Naive thymus-derived CD8-positive, alpha-beta T cell (primary cell): ENCODE data around the gene PSMD1. TPM values are rescaled to one million over a fixed set of nuclear protein-coding genes. Genes with fewer than 3 reads are reported as not detected.
"Not testable (repeated sequence)": the region's sequence is repeated elsewhere in the genome, so short reads cannot be mapped to it uniquely, and the experiment has no call there.

Source experiments
- ATAC-seq, 2 donors: fragments of 150-1000 bp; cut with Tn5 transposase in 1 of 2; sonication (Bioruptor Pico), chemical (Tn5 transposase) in 1 of 2; 1 replicate in 1 of 2; 2 replicates in 1 of 2; pipeline ENCODE4 v1.10.0; 2021; ENCODE audit warnings: mild to moderate bottlenecking in 2 of 2, moderate library complexity in 2 of 2
- POLR2A ChIA-PET: fragments of 350-600 bp; sonication (Branson Sonifier 250); formaldehyde crosslinking; loops from one replicate; lab custom pipeline; 2021; ENCODE audit warnings: antibody characterized with exemption; lab: Charles Lee
- DNase-seq, 10 donors: peaks; one replicate each; pipeline versions ENCODE4 v3.0.0 to v3.0.0-alpha.2; 2020 to 2022
- H3K27ac Mint-ChIP-seq, 10 donors: one replicate each; pipeline ENCODE4 v1.8.0; 2020 to 2022; ENCODE audit warnings: mild to moderate bottlenecking in 10 of 10, mixed read lengths in 10 of 10, moderate library complexity in 4 of 10, inconsistent platforms in 1 of 10
- H3K27me3 Mint-ChIP-seq, 5 donors: one replicate each; pipeline ENCODE4 v1.8.0; 2021 to 2022; ENCODE audit warnings: mixed read lengths in 5 of 5
- H3K36me3 Mint-ChIP-seq, 3 donors: one replicate each; pipeline ENCODE4 v1.8.0; 2020 to 2022; ENCODE audit warnings: mixed read lengths in 3 of 3, mild to moderate bottlenecking in 2 of 3, inconsistent platforms in 1 of 3
- H3K4me1 Mint-ChIP-seq, 4 donors: one replicate each; pipeline ENCODE4 v1.8.0; 2021 to 2022; ENCODE audit warnings: mixed read lengths in 4 of 4
- H3K4me3 Mint-ChIP-seq, 10 donors: one replicate each; pipeline ENCODE4 v1.8.0; 2020 to 2022; ENCODE audit warnings: mild to moderate bottlenecking in 10 of 10, mixed read lengths in 10 of 10, moderate library complexity in 6 of 10, inconsistent platforms in 1 of 10
- H3K9me3 Mint-ChIP-seq, 9 donors: one replicate each; pipeline ENCODE4 v1.8.0; 2020 to 2022; ENCODE audit warnings: mixed read lengths in 9 of 9, mild to moderate bottlenecking in 3 of 9, inconsistent platforms in 1 of 9, moderate library complexity in 1 of 9
- polyA plus RNA-seq, 3 donors: library from polyadenylated mRNA; unstranded; fragments of 300-500 nt; fragmentation: Illumina TruSeq; gene quantifications; one replicate each; pipeline ENCODE4 v1.2.3, GENCODE V29; 2021
- total RNA-seq, 8 experiments: library from RNA in 2 of 8; stranded (reverse) in 2 of 8; gene quantifications; one replicate each; pipeline ENCODE4 v1.2.3 and lab custom pipeline; 2021 to 2026

PSMD1 gene
- total and polyA plus RNA-seq, 5 experiments from 2014 or later, result 41.6 to 54.3 (median 46.0) TPM

- H3K4me1 Mint-ChIP-seq, result peaks cover 0 to 20% (median 10%) of the 10 kb centered on the region in 4 donors
- no peaks in the 10 kb centered on the region for H3K9me3 Mint-ChIP-seq
- DNase-seq (no peak), ATAC-seq (no peak)
- POLR2A ChIA-PET, result no interaction called here
- no peaks in the 10 kb centered on the region for H3K27me3 Mint-ChIP-seq
- H3K27ac Mint-ChIP-seq, result peak overlapping the region in 3 of 10 donors; percentile 12 to 46 (median 28)
- no peak overlapping the region for H3K4me3 Mint-ChIP-seq
- peaks cover 0 to 27% (median 2%) of the 10 kb centered on the region in 3 donors for H3K36me3 Mint-ChIP-seq
Measured at GRCh38 chr2:231177156-231178025, 120.7 kb downstream of the PSMD1 start.

- H3K9me3 Mint-ChIP-seq, ATAC-seq, DNase-seq, POLR2A ChIA-PET, H3K4me3 Mint-ChIP-seq, H3K27me3 Mint-ChIP-seq: not testable (repeated sequence)
- H3K36me3 Mint-ChIP-seq, result peaks cover 0 to 19% (median 2%) of the 10 kb centered on the region in 3 donors
- H3K27ac Mint-ChIP-seq, result peak overlapping the region in 1 of 10 donors; percentile 43
- peaks cover 0 to 20% (median 10%) of the 10 kb centered on the region in 4 donors for H3K4me1 Mint-ChIP-seq
Measured at GRCh38 chr2:231178805-231179204, 122.1 kb downstream of the PSMD1 start.

- DNase-seq (peak in 1 of 10 donors; percentile 6), ATAC-seq (no peak)
- no peaks in the 10 kb centered on the region for H3K9me3 Mint-ChIP-seq
- POLR2A ChIA-PET, result interaction anchor here (0.6 kb wide), 1 partner anchor 1256 kb away, joined by 6 read pairs; no protein-coding TSS in a partner anchor
- H3K27me3 Mint-ChIP-seq, result peaks cover 0 to 3% (median 0%) of the 10 kb centered on the region in 5 donors
- H3K4me1 Mint-ChIP-seq, result peaks cover 0 to 20% (median 5%) of the 10 kb centered on the region in 4 donors
- no peak overlapping the region for H3K27ac Mint-ChIP-seq
- peak overlapping the region in 1 of 10 donors; percentile 24 for H3K4me3 Mint-ChIP-seq
- H3K36me3 Mint-ChIP-seq, result no peaks in the 10 kb centered on the region
Measured at GRCh38 chr2:231181860-231182512, 125.3 kb downstream of the PSMD1 start.

- H3K4me3 Mint-ChIP-seq, result no peak overlapping the region
- no peak overlapping the region for H3K27ac Mint-ChIP-seq
- ATAC-seq (no peak), DNase-seq (no peak)
- POLR2A ChIA-PET, result interaction anchor here (0.6 kb wide), 1 partner anchor 1257 kb away, joined by 6 read pairs; no protein-coding TSS in a partner anchor
- peaks cover 0 to 5% (median 3%) of the 10 kb centered on the region in 5 donors for H3K27me3 Mint-ChIP-seq
- peaks cover 0 to 20% (median 3%) of the 10 kb centered on the region in 4 donors for H3K4me1 Mint-ChIP-seq
- H3K36me3 Mint-ChIP-seq, result no peaks in the 10 kb centered on the region
- H3K9me3 Mint-ChIP-seq, result no peaks in the 10 kb centered on the region
Measured at GRCh38 chr2:231182513-231182899, 125.8 kb downstream of the PSMD1 start.

GRCh38 chr2:231183851-231184250 is 127.2 kb downstream of the PSMD1 start:
- H3K36me3 Mint-ChIP-seq, result no peaks in the 10 kb centered on the region
- no peak for ATAC-seq
- H3K4me1 Mint-ChIP-seq, result peaks cover 0 to 20% (median 2%) of the 10 kb centered on the region in 4 donors
- no peaks in the 10 kb centered on the region for H3K9me3 Mint-ChIP-seq
- POLR2A ChIA-PET, result no interaction called here
- H3K27me3 Mint-ChIP-seq, result peaks cover 1 to 18% (median 11%) of the 10 kb centered on the region in 5 donors
- no peak overlapping the region for H3K27ac Mint-ChIP-seq
- no peak overlapping the region for H3K4me3 Mint-ChIP-seq
- no peak for DNase-seq

GRCh38 chr2:231184319-231184718 is 127.7 kb downstream of the PSMD1 start:
- DNase-seq (no peak), ATAC-seq (no peak)
- Mint-ChIP-seq H3K27me3 (peaks cover 1 to 22% (median 16%) of the 10 kb centered on the region in 5 donors), H3K27ac (no peak overlapping the region), H3K4me1 (peaks cover 0 to 17% (median 2%) of the 10 kb centered on the region in 4 donors), H3K9me3 (no peaks in the 10 kb centered on the region), H3K4me3 (no peak overlapping the region), H3K36me3 (no peaks in the 10 kb centered on the region)
- POLR2A ChIA-PET, result no interaction called here

- POLR2A ChIA-PET, result no interaction called here
- H3K27me3 Mint-ChIP-seq, result peaks cover 4 to 30% (median 22%) of the 10 kb centered on the region in 5 donors
- ATAC-seq, result no peak
- no peaks in the 10 kb centered on the region for H3K36me3 Mint-ChIP-seq
- peaks cover 0 to 10% (median under 1%) of the 10 kb centered on the region in 4 donors for H3K4me1 Mint-ChIP-seq
- H3K9me3 Mint-ChIP-seq, result no peaks in the 10 kb centered on the region
- H3K4me3 Mint-ChIP-seq, result no peak overlapping the region
- no peak for DNase-seq
- no peak overlapping the region for H3K27ac Mint-ChIP-seq
Measured at GRCh38 chr2:231185050-231185725, 128.5 kb downstream of the PSMD1 start.

- POLR2A ChIA-PET, result no interaction called here
- DNase-seq (no peak), ATAC-seq (no peak)
- Mint-ChIP-seq H3K27ac (no peak overlapping the region), H3K36me3 (no peaks in the 10 kb centered on the region), H3K27me3 (peaks cover 4 to 35% (median 23%) of the 10 kb centered on the region in 5 donors), H3K9me3 (no peaks in the 10 kb centered on the region), H3K4me1 (peaks cover 0 to 8% (median 1%) of the 10 kb centered on the region in 4 donors), H3K4me3 (no peak overlapping the region)
Measured at GRCh38 chr2:231185886-231186285, 129.2 kb downstream of the PSMD1 start.

GRCh38 chr2:231186325-231186724 is 129.7 kb downstream of the PSMD1 start:
- no peak overlapping the region for H3K4me3 Mint-ChIP-seq
- POLR2A ChIA-PET, result no interaction called here
- DNase-seq (no peak), ATAC-seq (no peak)
- no peaks in the 10 kb centered on the region for H3K36me3 Mint-ChIP-seq
- H3K9me3 Mint-ChIP-seq, result no peaks in the 10 kb centered on the region
- H3K4me1 Mint-ChIP-seq, result peaks cover 0 to 8% (median 1%) of the 10 kb centered on the region in 4 donors
- no peak overlapping the region for H3K27ac Mint-ChIP-seq
- peaks cover 4 to 38% (median 23%) of the 10 kb centered on the region in 5 donors for H3K27me3 Mint-ChIP-seq

- Mint-ChIP-seq H3K4me3 (no peak overlapping the region), H3K9me3 (no peaks in the 10 kb centered on the region), H3K36me3 (no peaks in the 10 kb centered on the region), H3K27me3 (peaks cover 4 to 47% (median 30%) of the 10 kb centered on the region in 5 donors), H3K4me1 (peaks cover 0 to 3% (median 0%) of the 10 kb centered on the region in 4 donors), H3K27ac (peak overlapping the region in 1 of 10 donors; percentile 77)
- DNase-seq, result no peak
- no peak for ATAC-seq
- POLR2A ChIA-PET, result no interaction called here
Measured at GRCh38 chr2:231187736-231188505, 131.3 kb downstream of the PSMD1 start.

GRCh38 chr2:231188506-231189170 is 132.0 kb downstream of the PSMD1 start:
- Mint-ChIP-seq H3K4me3 (no peak overlapping the region), H3K36me3 (no peaks in the 10 kb centered on the region)
- POLR2A ChIA-PET, result no interaction called here

More at GRCh38 chr2:231188506-231189170, 132.0 kb downstream of the PSMD1 start:
- H3K27ac Mint-ChIP-seq, result peak overlapping the region in 4 of 10 donors; percentile 19 to 77 (median 70)
- peaks cover 0 to 3% (median 0%) of the 10 kb centered on the region in 4 donors for H3K4me1 Mint-ChIP-seq
- no peaks in the 10 kb centered on the region for H3K9me3 Mint-ChIP-seq
- DNase-seq, result no peak
- H3K27me3 Mint-ChIP-seq, result peaks cover 4 to 49% (median 30%) of the 10 kb centered on the region in 5 donors
- no peak for ATAC-seq
